Esophagus (tissue), 2 donors: ENCODE results near the gene AP3S2. TPM values are rescaled to one million over a fixed set of nuclear protein-coding genes. Genes with fewer than 3 reads are reported as not detected.

Source experiments
- H3K27ac ChIP-seq, 2 donors: one replicate each; pipeline ENCODE4 v1.5.1; 2013; ENCODE audit warnings: low read depth in 2 of 2, mild to moderate bottlenecking in 2 of 2, inconsistent platforms in 1 of 2, low read length in 1 of 2, moderate library complexity in 1 of 2
- H3K27me3 ChIP-seq, 2 donors: one replicate each; pipeline ENCODE4 v1.6.1; 2013; ENCODE audit warnings: low read length in 2 of 2, control low read depth in 1 of 2, mild to moderate bottlenecking in 1 of 2; ENCODE audit not compliant: insufficient read depth in 2 of 2, control insufficient read depth in 1 of 2
- H3K36me3 ChIP-seq, 2 donors: one replicate each; pipeline ENCODE4 v1.6.1; 2013; ENCODE audit warnings: low read length in 1 of 2; ENCODE audit not compliant: control insufficient read depth in 2 of 2, insufficient read depth in 2 of 2
- H3K4me1 ChIP-seq, 2 donors: one replicate each; pipeline ENCODE4 v1.6.1; 2013; ENCODE audit warnings: low read length in 1 of 2; ENCODE audit not compliant: control insufficient read depth in 2 of 2, insufficient read depth in 2 of 2
- H3K4me3 ChIP-seq, 2 donors: one replicate each; pipeline ENCODE4 v1.5.1; 2013; ENCODE audit warnings: low read length in 2 of 2, mild to moderate bottlenecking in 2 of 2, low read depth in 1 of 2, moderate library complexity in 1 of 2
- H3K9me3 ChIP-seq, 2 donors: one replicate each; pipeline ENCODE4 v1.6.1; 2013; ENCODE audit warnings: mild to moderate bottlenecking in 2 of 2, low read depth in 1 of 2, low read length in 1 of 2, moderate library complexity in 1 of 2; ENCODE audit not compliant: control insufficient read depth in 2 of 2, insufficient read depth in 1 of 2
- WGBS, 2 donors: extraction: QIAGEN DNeasy Blood & Tissue Kit; methylation state at CpG; one replicate each; pipeline ENCODE4 v1.1.7; 2013; 5-methylcytosine and 5-hydroxymethylcytosine counted together
- polyA plus RNA-seq, 2 donors: library from polyadenylated mRNA; stranded (reverse); fragments of 200-250 nt; gene quantifications; one replicate each; pipeline ENCODE4 v1.2.3, GENCODE V29; 2013
- donor health status: healthy with polysubstance abuse.
- donor health status: Bipolar disorder and iron deficiency.

The AP3S2 gene
- polyA plus RNA-seq, 2 donors: 6.0 to 11.6 TPM

- Histone ChIP-seq H3K27ac (no peak overlapping the region), H3K27me3 (no peaks in the 10 kb centered on the region), H3K4me1 (peaks cover 6 to 15% of the 10 kb centered on the region in 2 donors), H3K4me3 (no peak overlapping the region), H3K9me3 (no peaks in the 10 kb centered on the region), H3K36me3 (no peaks in the 10 kb centered on the region)
- WGBS, 2 donors: 62 to 66% methylated on average over 6 to 7 of the region's 7 CpGs
These were observed 70.7 kb downstream of the AP3S2 start for GRCh38 chr15:89822951-89823711.

- Histone ChIP-seq H3K4me3 (no peak overlapping the region), H3K27ac (no peak overlapping the region), H3K36me3 (no peaks in the 10 kb centered on the region), H3K9me3 (no peaks in the 10 kb centered on the region), H3K4me1 (peaks cover under 1 to 11% of the 10 kb centered on the region in 2 donors), H3K27me3 (no peaks in the 10 kb centered on the region)
- WGBS, 2 donors: 88 to 92% methylated on average over 5 of the region's 5 CpGs
These were observed 71.2 kb downstream of the AP3S2 start for GRCh38 chr15:89822611-89822950.

- no peaks in the 10 kb centered on the region for H3K36me3 ChIP-seq
- no peaks in the 10 kb centered on the region for H3K27me3 ChIP-seq
- no peaks in the 10 kb centered on the region for H3K9me3 ChIP-seq
- no peak overlapping the region for H3K4me3 ChIP-seq
- 49 to 62% methylated on average over 9 to 11 of the region's 11 CpGs for WGBS, 2 donors
- no peak overlapping the region for H3K27ac ChIP-seq
- H3K4me1 ChIP-seq: peaks cover 0 to 5% of the 10 kb centered on the region in 2 donors
These were observed 71.8 kb downstream of the AP3S2 start for GRCh38 chr15:89822026-89822425.

GRCh38 chr15:89820666-89821611, 72.9 kb downstream of the AP3S2 start:
- Histone ChIP-seq H3K4me3 (no peak overlapping the region), H3K27ac (no peak overlapping the region)

GRCh38 chr15:89818287-89818686, 75.5 kb downstream of the AP3S2 start:
- Histone ChIP-seq H3K36me3 (no peaks in the 10 kb centered on the region), H3K9me3 (peaks cover 0 to 8% of the 10 kb centered on the region in 2 donors), H3K27me3 (peaks cover 0 to 6% of the 10 kb centered on the region in 2 donors), H3K4me1 (peaks cover 0 to 2% of the 10 kb centered on the region in 2 donors), H3K27ac (no peak overlapping the region), H3K4me3 (no peak overlapping the region)
- WGBS, 2 donors: 64 to 68% methylated on average over 10 of the region's 10 CpGs

More at GRCh38 chr15:89820666-89821611, 72.9 kb downstream of the AP3S2 start:
- Histone ChIP-seq H3K4me1 (no peaks in the 10 kb centered on the region), H3K36me3 (no peaks in the 10 kb centered on the region), H3K9me3 (no peaks in the 10 kb centered on the region), H3K27me3 (no peaks in the 10 kb centered on the region)
- WGBS, 2 donors: 53 to 60% methylated on average over 12 of the region's 12 CpGs

GRCh38 chr15:89817701-89818280, 76.0 kb downstream of the AP3S2 start:
- H3K4me1 ChIP-seq: peaks cover 0 to 2% of the 10 kb centered on the region in 2 donors
- H3K9me3 ChIP-seq: peaks cover 0 to 8% of the 10 kb centered on the region in 2 donors
- WGBS, 2 donors: 60 to 63% methylated on average over 10 of the region's 10 CpGs
- no peak overlapping the region for H3K4me3 ChIP-seq
- no peak overlapping the region for H3K27ac ChIP-seq
- H3K36me3 ChIP-seq: no peaks in the 10 kb centered on the region
- peaks cover 0 to 6% of the 10 kb centered on the region in 2 donors for H3K27me3 ChIP-seq

GRCh38 chr15:89815769-89816168, 78.0 kb downstream of the AP3S2 start:
- Histone ChIP-seq H3K27ac (no peak overlapping the region), H3K36me3 (no peaks in the 10 kb centered on the region), H3K27me3 (peaks cover 0 to 6% of the 10 kb centered on the region in 2 donors), H3K4me1 (peaks cover 4 to 6% of the 10 kb centered on the region in 2 donors), H3K4me3 (no peak overlapping the region), H3K9me3 (peaks cover 0 to 8% of the 10 kb centered on the region in 2 donors)
- 84 to 96% methylated on average over 3 of the region's 3 CpGs for WGBS, 2 donors

GRCh38 chr15:89814112-89814742, 79.6 kb downstream of the AP3S2 start:
- H3K9me3 ChIP-seq: peaks cover 0 to 8% of the 10 kb centered on the region in 2 donors
- H3K27me3 ChIP-seq: peaks cover 0 to 6% of the 10 kb centered on the region in 2 donors
- peak overlapping the region in 1 of 2 donors; percentile 8 for H3K27ac ChIP-seq
- WGBS, 2 donors: 21 to 24% methylated on average over 44 to 56 of the region's 56 CpGs
- peak overlapping the region; percentile 35 to 37 for H3K4me3 ChIP-seq
- H3K4me1 ChIP-seq: peaks cover 6 to 7% of the 10 kb centered on the region in 2 donors
- no peaks in the 10 kb centered on the region for H3K36me3 ChIP-seq
